GM06990 (cell line): ENCODE results near the gene EFHC1.

ENCODE experiments used
- DNase-seq: peaks from one replicate; pipeline ENCODE4 v3.0.0-alpha.2; 2011; ENCODE audit not compliant: insufficient read length; ENCODE audit errors: extremely low read depth
- H3K27me3 ChIP-seq: replicated peaks from 2 replicates; pipeline ENCODE4 v1.6.0; 2011; ENCODE audit warnings: low read length; ENCODE audit not compliant: control insufficient read depth, insufficient read depth
- H3K36me3 ChIP-seq: 2 replicates; pipeline ENCODE4 v1.5.1; 2011; ENCODE audit warnings: low read length; ENCODE audit not compliant: control insufficient read depth, insufficient read depth
- H3K4me3 ChIP-seq: replicated peaks from 2 replicates; pipeline ENCODE4 v1.5.1; 2011; ENCODE audit warnings: low read depth, mild to moderate bottlenecking, control low read depth, low read length
- TF ChIP-seq, protein P1 (sequence below): IDR thresholded peaks from 2 replicates; pipeline ENCODE4 v1.5.1; 2011; ENCODE audit warnings: low read length, control low read depth, mild to moderate bottlenecking, inconsistent platforms; ENCODE audit not compliant: insufficient read depth, poor library complexity, severe bottlenecking

The EFHC1 gene

GRCh38 chr6:52560462-52560861 is 140.3 kb downstream of the EFHC1 start:
- Histone ChIP-seq H3K36me3 (no peaks in the 10 kb centered on the region; the same call in 1 of the 2 replicates), H3K27me3 (no peaks in the 10 kb centered on the region), H3K4me3 (no peak overlapping the region)
- TF ChIP-seq, protein P1, sequence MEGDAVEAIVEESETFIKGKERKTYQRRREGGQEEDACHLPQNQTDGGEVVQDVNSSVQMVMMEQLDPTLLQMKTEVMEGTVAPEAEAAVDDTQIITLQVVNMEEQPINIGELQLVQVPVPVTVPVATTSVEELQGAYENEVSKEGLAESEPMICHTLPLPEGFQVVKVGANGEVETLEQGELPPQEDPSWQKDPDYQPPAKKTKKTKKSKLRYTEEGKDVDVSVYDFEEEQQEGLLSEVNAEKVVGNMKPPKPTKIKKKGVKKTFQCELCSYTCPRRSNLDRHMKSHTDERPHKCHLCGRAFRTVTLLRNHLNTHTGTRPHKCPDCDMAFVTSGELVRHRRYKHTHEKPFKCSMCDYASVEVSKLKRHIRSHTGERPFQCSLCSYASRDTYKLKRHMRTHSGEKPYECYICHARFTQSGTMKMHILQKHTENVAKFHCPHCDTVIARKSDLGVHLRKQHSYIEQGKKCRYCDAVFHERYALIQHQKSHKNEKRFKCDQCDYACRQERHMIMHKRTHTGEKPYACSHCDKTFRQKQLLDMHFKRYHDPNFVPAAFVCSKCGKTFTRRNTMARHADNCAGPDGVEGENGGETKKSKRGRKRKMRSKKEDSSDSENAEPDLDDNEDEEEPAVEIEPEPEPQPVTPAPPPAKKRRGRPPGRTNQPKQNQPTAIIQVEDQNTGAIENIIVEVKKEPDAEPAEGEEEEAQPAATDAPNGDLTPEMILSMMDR: no peak
- no peak for DNase-seq

DNA sequence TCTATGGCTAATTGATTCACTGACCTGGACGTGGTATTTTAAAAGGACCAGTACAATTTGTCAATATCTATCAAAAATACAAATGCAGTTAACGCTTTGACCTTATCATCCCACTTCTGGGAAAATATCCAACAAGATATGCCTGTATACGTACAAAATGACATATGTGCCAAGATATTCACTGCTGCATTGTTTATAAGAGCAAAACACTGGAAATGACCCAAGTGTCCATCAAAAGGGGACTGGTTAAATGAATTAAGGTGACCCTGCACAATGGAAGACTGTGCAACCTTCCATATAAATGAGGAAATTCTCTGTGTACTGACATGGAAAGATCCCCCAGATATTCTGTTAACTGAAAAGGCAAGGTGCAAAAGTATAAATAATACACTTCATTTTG is 142.8 kb downstream of the EFHC1 start:
- no peak overlapping the region for H3K4me3 ChIP-seq
- TF ChIP-seq, protein P1: no peak
- no peaks in the 10 kb centered on the region for H3K27me3 ChIP-seq
- DNase-seq: no peak
- no peaks in the 10 kb centered on the region; the same call in 1 of the 2 replicates for H3K36me3 ChIP-seq

- no peak for DNase-seq
- no peak overlapping the region for H3K4me3 ChIP-seq
- no peaks in the 10 kb centered on the region; the same call in 1 of the 2 replicates for H3K36me3 ChIP-seq
- H3K27me3 ChIP-seq: no peaks in the 10 kb centered on the region
- TF ChIP-seq, protein P1: no peak
These were observed 144.7 kb downstream of the EFHC1 start for GRCh38 chr6:52564856-52565255.

- Histone ChIP-seq H3K4me3 (no peak overlapping the region), H3K27me3 (no peaks in the 10 kb centered on the region), H3K36me3 (no peaks in the 10 kb centered on the region; the same call in 1 of the 2 replicates)
- peak; percentile 30 for DNase-seq
- TF ChIP-seq, protein P1: no peak
These were observed 146.1 kb downstream of the EFHC1 start for GRCh38 chr6:52566201-52566600.

DNA sequence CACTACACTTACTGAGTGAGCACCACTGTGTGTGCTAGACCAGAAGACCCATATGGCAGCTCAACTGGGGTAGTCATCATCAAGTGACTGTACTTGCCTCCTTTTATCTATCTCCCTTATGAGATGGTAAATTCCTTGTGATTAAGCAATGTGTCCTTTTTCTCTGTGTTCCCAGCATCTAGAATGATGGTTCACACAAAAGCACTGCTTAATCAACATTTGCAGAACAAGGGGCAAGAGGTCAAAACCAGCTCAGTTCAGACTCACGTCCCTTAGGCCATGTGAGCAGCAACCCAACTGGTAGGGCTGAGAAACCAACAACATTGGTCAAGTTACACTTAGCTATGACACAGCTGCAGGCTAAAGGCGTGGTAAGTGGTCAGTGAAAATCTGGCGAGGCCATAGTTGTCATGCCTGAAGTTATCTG is 146.7 kb downstream of the EFHC1 start:
- no peak for DNase-seq
- no peaks in the 10 kb centered on the region; the same call in 1 of the 2 replicates for H3K36me3 ChIP-seq
- TF ChIP-seq, protein P1: no peak
- H3K27me3 ChIP-seq: no peaks in the 10 kb centered on the region
- no peak overlapping the region for H3K4me3 ChIP-seq

DNA sequence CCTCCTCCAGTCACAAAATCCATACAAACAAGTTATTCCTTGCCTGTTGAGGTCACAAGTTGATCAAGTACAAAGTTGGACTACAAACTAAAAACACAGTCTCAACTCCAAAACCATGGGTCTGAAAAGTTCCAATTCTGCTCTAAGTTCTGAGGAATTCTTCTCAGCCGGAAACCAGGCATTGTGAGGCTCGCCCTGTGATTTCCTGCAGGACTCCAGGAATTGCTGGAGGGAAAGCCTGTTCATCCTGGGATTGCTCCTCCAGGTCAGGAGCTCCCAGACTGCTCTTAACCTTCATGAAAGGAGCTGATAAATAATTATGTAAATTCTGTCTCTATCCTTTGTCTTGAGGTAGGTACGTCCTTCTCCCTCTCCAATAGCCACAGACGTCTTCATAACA is 148.2 kb downstream of the EFHC1 start:
- DNase-seq: no peak
- TF ChIP-seq, protein P1: no peak
- H3K4me3 ChIP-seq: no peak overlapping the region
- no peaks in the 10 kb centered on the region for H3K27me3 ChIP-seq
- H3K36me3 ChIP-seq: peaks cover 1% of the 10 kb centered on the region
